HEK293T (cell line): ENCODE data around the gene CELF2.

Experiments
- FOXK2 ChIP-seq: fragments of 450-650 bp; IDR thresholded peaks from 2 replicates; pipeline ENCODE4 v1.6.1; 2016; ENCODE audit warnings: mild to moderate bottlenecking
- TF ChIP-seq, protein P1 (sequence below): fragments of 450-650 bp; IDR thresholded peaks from 2 replicates; pipeline ENCODE4 v1.6.1; 2016

DNA sequence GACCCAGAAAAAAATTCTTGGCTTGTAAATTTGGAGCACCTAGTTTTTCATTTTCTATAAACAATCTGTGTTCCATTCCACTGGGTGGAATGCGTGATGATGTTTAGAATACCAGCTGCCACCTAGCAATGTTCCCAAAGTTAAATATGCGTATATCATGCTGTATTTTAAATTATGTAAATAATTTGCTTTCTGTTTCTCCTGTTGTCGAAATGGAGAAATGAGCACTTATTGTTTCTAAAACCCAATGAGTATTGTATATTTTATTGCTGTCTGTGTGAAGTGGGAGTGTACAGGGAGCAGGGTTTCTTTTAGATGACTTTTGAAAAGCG is 49.4 kb upstream of the CELF2 start:
- TF ChIP-seq FOXK2: no peak
- TF ChIP-seq, protein P1, sequence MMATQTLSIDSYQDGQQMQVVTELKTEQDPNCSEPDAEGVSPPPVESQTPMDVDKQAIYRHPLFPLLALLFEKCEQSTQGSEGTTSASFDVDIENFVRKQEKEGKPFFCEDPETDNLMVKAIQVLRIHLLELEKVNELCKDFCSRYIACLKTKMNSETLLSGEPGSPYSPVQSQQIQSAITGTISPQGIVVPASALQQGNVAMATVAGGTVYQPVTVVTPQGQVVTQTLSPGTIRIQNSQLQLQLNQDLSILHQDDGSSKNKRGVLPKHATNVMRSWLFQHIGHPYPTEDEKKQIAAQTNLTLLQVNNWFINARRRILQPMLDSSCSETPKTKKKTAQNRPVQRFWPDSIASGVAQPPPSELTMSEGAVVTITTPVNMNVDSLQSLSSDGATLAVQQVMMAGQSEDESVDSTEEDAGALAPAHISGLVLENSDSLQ: no peak
